ENCODE data around the gene SUPT3H. TPM values are rescaled to one million over a fixed set of nuclear protein-coding genes. Genes with fewer than 3 reads are reported as not detected.

SUPT3H gene
- total and polyA plus RNA-seq, 2 of the 8 experiments (the other 6 are each of a cell fraction or from before 2014, with no cell fraction given) = 18.8 to 23.0 TPM

DNA sequence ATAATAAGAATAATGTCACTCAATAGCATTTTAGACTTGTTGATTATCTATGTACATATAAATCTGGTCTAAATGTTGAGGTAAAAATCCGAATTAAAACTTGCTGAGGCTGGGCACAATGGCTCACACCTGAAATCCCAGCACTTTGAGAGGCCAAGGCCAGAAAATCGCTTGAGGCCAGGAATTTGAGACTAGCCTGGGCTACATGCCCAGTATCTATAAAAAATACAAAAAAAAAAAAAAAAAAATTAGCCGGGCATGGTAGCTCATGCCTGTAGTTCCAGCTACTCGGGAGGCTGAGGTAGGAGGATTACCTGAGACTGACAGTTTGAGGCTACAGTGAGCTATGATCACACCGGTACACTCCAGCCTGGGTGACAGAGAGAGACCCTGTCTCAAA lies 34.2 kb upstream of the SUPT3H start:
- no peak overlapping the region for H3K4me2 ChIP-seq (ENCODE audit: insufficient read depth in 1 of 2, low read depth in 2 of 2, low read length in 2 of 2)
- no peak overlapping the region for H2AK5ac ChIP-seq (ENCODE audit: low read depth, low read length)
- H3K23me2 ChIP-seq (ENCODE audit: low read depth, low read length) = no peaks in the 10 kb centered on the region
- H3K9me3 ChIP-seq (ENCODE audit: insufficient read depth in 2 of 2, low read depth in 1 of 2, low read length in 1 of 2) = no peaks in the 10 kb centered on the region
- no peak overlapping the region for H3K14ac ChIP-seq (ENCODE audit: insufficient read length)
- DNase-seq (ENCODE audit: low read depth in 1 of 2, low spot score in 2 of 2) (no peak), FAIRE-seq (no peak)
- H3K79me2 ChIP-seq (ENCODE audit: control insufficient read depth in 1 of 2, insufficient read depth in 2 of 2, low read length in 2 of 2) = no peaks in the 10 kb centered on the region
- H3K23ac ChIP-seq (ENCODE audit: insufficient read length) = no peak overlapping the region
- H3K36me3 ChIP-seq (ENCODE audit: control insufficient read depth in 2 of 4, insufficient read depth in 4 of 4, low read length in 3 of 4) = no peaks in the 10 kb centered on the region
- no peak overlapping the region for H3K18ac ChIP-seq (ENCODE audit: extremely low read depth, low read length)
- ChIA-PET POLR2A (ENCODE audit: partially characterized antibody) (interaction anchor here (1.4 kb wide), 1 partner anchor 34 kb away, joined by 4 read pairs; the partner anchor contains the start of gene SUPT3H), CTCF (ENCODE audit: partially characterized antibody) (no interaction called here)
- no peak overlapping the region for H2AFZ ChIP-seq (ENCODE audit: low read length)
- no peak overlapping the region for H2BK5ac ChIP-seq (ENCODE audit: low read depth, low read length)
- no peaks in the 10 kb centered on the region for H3K79me1 ChIP-seq (ENCODE audit: low read depth, low read length)
- H3K4ac ChIP-seq (replicated peaks; ENCODE audit: insufficient read length, low read depth, low read length) = no peak overlapping the region
- H4K91ac ChIP-seq (replicated peaks; ENCODE audit: insufficient read length, low read length) = no peak overlapping the region
- no peak overlapping the region for H2BK20ac ChIP-seq (ENCODE audit: low read length)
- no peak overlapping the region for H2BK120ac ChIP-seq (replicated peaks; ENCODE audit: low read depth, low read length)
- no peak overlapping the region for H3K9ac ChIP-seq (replicated peaks in 1 of 4; ENCODE audit: extremely low read depth in 1 of 4, low read depth in 3 of 4, low read length in 3 of 4)
- no peak overlapping the region for H3K56ac ChIP-seq (replicated peaks; ENCODE audit: insufficient read length, low read depth, low read length)
- no peaks in the 10 kb centered on the region; a peak in 1 of 7 replicates for H3K27me3 ChIP-seq (replicated peaks in 1 of 4; ENCODE audit: control insufficient read depth in 3 of 4, extremely low read depth in 1 of 4, insufficient read depth in 3 of 4, low read length in 3 of 4)
- H4K5ac ChIP-seq (ENCODE audit: insufficient read length, low read depth, low read length) = no peak overlapping the region
- no peak overlapping the region for H2BK15ac ChIP-seq (ENCODE audit: low read length)
- peaks cover 0 to 5% (median 0%) of the 10 kb centered on the region in 4 experiments; a peak in 2 of 7 replicates for H3K4me1 ChIP-seq (replicated peaks in 1 of 4; ENCODE audit: control insufficient read depth in 3 of 4, insufficient read depth in 4 of 4, low read length in 3 of 4)
- WGBS, 2 experiments (ENCODE audit: extremely low coverage in 1 of 2, insufficient coverage in 1 of 2, insufficient read length in 1 of 2, insufficient replicate concordance in 2 of 2, low coverage in 1 of 2, low lambda C conversion rate in 2 of 2, missing lambda C conversion rate in 1 of 2) = 88% methylated on average over 4 of the region's 5 CpGs; no CpG with 5 or more reads in 1 of the 2 experiments
- TF ChIP-seq, protein P1, sequence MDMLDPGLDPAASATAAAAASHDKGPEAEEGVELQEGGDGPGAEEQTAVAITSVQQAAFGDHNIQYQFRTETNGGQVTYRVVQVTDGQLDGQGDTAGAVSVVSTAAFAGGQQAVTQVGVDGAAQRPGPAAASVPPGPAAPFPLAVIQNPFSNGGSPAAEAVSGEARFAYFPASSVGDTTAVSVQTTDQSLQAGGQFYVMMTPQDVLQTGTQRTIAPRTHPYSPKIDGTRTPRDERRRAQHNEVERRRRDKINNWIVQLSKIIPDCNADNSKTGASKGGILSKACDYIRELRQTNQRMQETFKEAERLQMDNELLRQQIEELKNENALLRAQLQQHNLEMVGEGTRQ (IDR thresholded peaks at IDR 0.05; ENCODE audit: low read length) = no peak
- TF ChIP-seq RXRA (IDR thresholded peaks at IDR 0.05; ENCODE audit: insufficient read depth, low read depth, low read length) = no peak
- TF ChIP-seq BRCA1 (IDR thresholded peaks at IDR 0.05; ENCODE audit: low read depth, low read length) = no peak
- TF ChIP-seq, protein P2, sequence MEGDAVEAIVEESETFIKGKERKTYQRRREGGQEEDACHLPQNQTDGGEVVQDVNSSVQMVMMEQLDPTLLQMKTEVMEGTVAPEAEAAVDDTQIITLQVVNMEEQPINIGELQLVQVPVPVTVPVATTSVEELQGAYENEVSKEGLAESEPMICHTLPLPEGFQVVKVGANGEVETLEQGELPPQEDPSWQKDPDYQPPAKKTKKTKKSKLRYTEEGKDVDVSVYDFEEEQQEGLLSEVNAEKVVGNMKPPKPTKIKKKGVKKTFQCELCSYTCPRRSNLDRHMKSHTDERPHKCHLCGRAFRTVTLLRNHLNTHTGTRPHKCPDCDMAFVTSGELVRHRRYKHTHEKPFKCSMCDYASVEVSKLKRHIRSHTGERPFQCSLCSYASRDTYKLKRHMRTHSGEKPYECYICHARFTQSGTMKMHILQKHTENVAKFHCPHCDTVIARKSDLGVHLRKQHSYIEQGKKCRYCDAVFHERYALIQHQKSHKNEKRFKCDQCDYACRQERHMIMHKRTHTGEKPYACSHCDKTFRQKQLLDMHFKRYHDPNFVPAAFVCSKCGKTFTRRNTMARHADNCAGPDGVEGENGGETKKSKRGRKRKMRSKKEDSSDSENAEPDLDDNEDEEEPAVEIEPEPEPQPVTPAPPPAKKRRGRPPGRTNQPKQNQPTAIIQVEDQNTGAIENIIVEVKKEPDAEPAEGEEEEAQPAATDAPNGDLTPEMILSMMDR (IDR thresholded peaks at IDR 0.05; ENCODE audit: control extremely low read depth in 1 of 3, insufficient read depth in 1 of 3, low read depth in 1 of 3, low read length in 3 of 3) = no peak
- TF ChIP-seq SIX5 (IDR thresholded peaks at IDR 0.05; ENCODE audit: low read depth, low read length) = no peak
- no peak for TF ChIP-seq TBP (IDR thresholded peaks at IDR 0.05; ENCODE audit: low read depth, low read length)
- no peak for TF ChIP-seq SP1 (IDR thresholded peaks at IDR 0.05; ENCODE audit: low read depth, low read length)
- H3K4me3 ChIP-seq (ENCODE audit: extremely low read depth in 1 of 4, insufficient read depth in 2 of 4, low read depth in 3 of 4, low read length in 4 of 4) = no peak overlapping the region
- no peak overlapping the region for H4K8ac ChIP-seq (ENCODE audit: extremely low read depth, insufficient read depth, low read length)
- no peaks in the 10 kb centered on the region for H4K20me1 ChIP-seq (replicated peaks in 1 of 2; ENCODE audit: control insufficient read depth in 1 of 2, insufficient read depth in 2 of 2, low read length in 2 of 2)
- no peak overlapping the region for H3K27ac ChIP-seq (ENCODE audit: low read depth, low read length)
- no peak overlapping the region for H2BK12ac ChIP-seq (ENCODE audit: low read depth, low read length)
